ENCODE measurements around the gene DRAXIN.

DNA sequence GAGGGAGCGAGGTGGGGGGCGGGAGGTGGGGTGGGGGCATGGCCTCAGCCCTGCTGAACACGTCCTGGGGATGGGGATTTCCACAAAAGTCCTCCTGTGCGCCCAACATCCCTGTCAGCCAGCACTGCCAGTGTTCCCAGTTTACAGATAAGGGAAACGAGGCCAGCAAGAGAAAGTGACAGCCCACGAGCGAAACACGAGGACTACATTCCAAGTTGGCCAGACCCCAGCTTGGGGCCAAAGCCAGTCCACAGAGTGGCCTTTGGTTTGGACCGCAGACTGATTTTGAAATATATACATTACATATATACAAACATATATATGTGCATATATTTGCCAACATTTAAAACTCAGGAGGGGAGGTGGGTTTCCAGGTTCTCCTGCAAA is 42.3 kb upstream of the DRAXIN start:
- TF ChIP-seq, protein P1, sequence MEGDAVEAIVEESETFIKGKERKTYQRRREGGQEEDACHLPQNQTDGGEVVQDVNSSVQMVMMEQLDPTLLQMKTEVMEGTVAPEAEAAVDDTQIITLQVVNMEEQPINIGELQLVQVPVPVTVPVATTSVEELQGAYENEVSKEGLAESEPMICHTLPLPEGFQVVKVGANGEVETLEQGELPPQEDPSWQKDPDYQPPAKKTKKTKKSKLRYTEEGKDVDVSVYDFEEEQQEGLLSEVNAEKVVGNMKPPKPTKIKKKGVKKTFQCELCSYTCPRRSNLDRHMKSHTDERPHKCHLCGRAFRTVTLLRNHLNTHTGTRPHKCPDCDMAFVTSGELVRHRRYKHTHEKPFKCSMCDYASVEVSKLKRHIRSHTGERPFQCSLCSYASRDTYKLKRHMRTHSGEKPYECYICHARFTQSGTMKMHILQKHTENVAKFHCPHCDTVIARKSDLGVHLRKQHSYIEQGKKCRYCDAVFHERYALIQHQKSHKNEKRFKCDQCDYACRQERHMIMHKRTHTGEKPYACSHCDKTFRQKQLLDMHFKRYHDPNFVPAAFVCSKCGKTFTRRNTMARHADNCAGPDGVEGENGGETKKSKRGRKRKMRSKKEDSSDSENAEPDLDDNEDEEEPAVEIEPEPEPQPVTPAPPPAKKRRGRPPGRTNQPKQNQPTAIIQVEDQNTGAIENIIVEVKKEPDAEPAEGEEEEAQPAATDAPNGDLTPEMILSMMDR (optimal IDR thresholded peaks at IDR 0.05 in 1 of 3, IDR thresholded peaks at IDR 0.05 in 1 of 3, conservative IDR thresholded peaks at IDR 0.05 in 1 of 3; ENCODE audit: extremely low read depth in 1 of 3, insufficient read depth in 2 of 3, low read length in 3 of 3) = no peak
- TF ChIP-seq EZH2 (IDR thresholded peaks at IDR 0.05; ENCODE audit: low read length) = no peak
